ENCODE data around the gene TCEAL7.

TCEAL7 gene

GRCh38 chrX:103367502-103367901, 37.5 kb downstream of the TCEAL7 start:
- no peak for DNase-seq (ENCODE audit: low spot score)

GRCh38 chrX:103369479-103369878, 39.4 kb downstream of the TCEAL7 start:
- no peak for DNase-seq (ENCODE audit: low spot score)

GRCh38 chrX:103372886-103373285, 42.8 kb downstream of the TCEAL7 start:
- DNase-seq (ENCODE audit: low spot score): no peak

GRCh38 chrX:103373581-103373980, 43.5 kb downstream of the TCEAL7 start:
- no peak for DNase-seq (ENCODE audit: low spot score)

- DNase-seq (ENCODE audit: low spot score): no peak
These were observed 46.3 kb downstream of the TCEAL7 start, which contains the start of gene BEX3 for GRCh38 chrX:103376118-103376978. Gene BEX3 (plus strand): TSS chrX:103376538. CDS start chrX:103377522, 984 bp downstream.

GRCh38 chrX:103376979-103377324, 46.9 kb downstream of the TCEAL7 start:
- no peak for DNase-seq (ENCODE audit: low spot score)

GRCh38 chrX:103378990-103379389, 49.0 kb downstream of the TCEAL7 start:
- no peak for DNase-seq (ENCODE audit: low spot score)

Measured in NAMALWA (cell line).